Hepatocyte (in vitro differentiated cells): Measurements from ENCODE around the gene CTNND2. TPM values are rescaled to one million over a fixed set of nuclear protein-coding genes. Genes with fewer than 3 reads are reported as not detected.

Experiments used
- DNase-seq: peaks from one replicate; pipeline ENCODE4 v3.0.0-alpha.2; 2016; ENCODE audit warnings: low spot score
- H2AFZ ChIP-seq: fragments of 200-600 bp; sonication (generic); 2 replicates; pipeline ENCODE4 v1.6.0; 2016; ENCODE audit warnings: antibody characterized with exemption, mild to moderate bottlenecking
- H3K27ac ChIP-seq: fragments of 200-600 bp; sonication (generic); 2 replicates; pipeline ENCODE4 v1.5.1; 2016; ENCODE audit warnings: mild to moderate bottlenecking
- H3K27me3 ChIP-seq: fragments of 200-600 bp; sonication (generic); 2 replicates; pipeline ENCODE4 v1.6.1; 2016
- H3K36me3 ChIP-seq: fragments of 200-600 bp; sonication (generic); replicated peaks from 2 replicates; pipeline ENCODE4 v1.5.1; 2016; ENCODE audit warnings: low read depth; ENCODE audit not compliant: insufficient read depth
- H3K4me1 ChIP-seq: fragments of 200-600 bp; sonication (generic); 2 replicates; pipeline ENCODE4 v1.5.1; 2016; ENCODE audit warnings: mild to moderate bottlenecking, moderate library complexity; ENCODE audit not compliant: insufficient read depth
- H3K4me2 ChIP-seq: fragments of 200-600 bp; sonication (generic); 2 replicates; pipeline ENCODE4 v1.6.0; 2016
- H3K4me3 ChIP-seq: fragments of 200-600 bp; sonication (generic); 2 replicates; pipeline ENCODE4 v1.5.1; 2016; ENCODE audit warnings: mild to moderate bottlenecking
- H3K79me2 ChIP-seq: fragments of 200-600 bp; sonication (generic); 2 replicates; pipeline ENCODE4 v1.6.0; 2017; ENCODE audit warnings: mild to moderate bottlenecking
- H3K9me2 ChIP-seq: fragments of 200-600 bp; sonication (generic); replicated peaks from 2 replicates; pipeline ENCODE4 v1.6.0; 2017; ENCODE audit warnings: mild to moderate bottlenecking; ENCODE audit not compliant: insufficient read depth
- H3K9me3 ChIP-seq: fragments of 200-600 bp; sonication (generic); 2 replicates; pipeline ENCODE4 v1.5.1; 2016; ENCODE audit warnings: low read depth, mild to moderate bottlenecking
- H4K20me1 ChIP-seq: fragments of 200-600 bp; sonication (generic); 2 replicates; pipeline ENCODE4 v1.6.0; 2016; ENCODE audit warnings: mild to moderate bottlenecking; ENCODE audit not compliant: insufficient read depth, poor library complexity, severe bottlenecking
- CTCF ChIP-seq: fragments of 200-600 bp; sonication (generic); IDR thresholded peaks from 2 replicates; pipeline ENCODE4 v1.5.1; 2016; ENCODE audit warnings: antibody characterized with exemption, mild to moderate bottlenecking; ENCODE audit not compliant: poor library complexity
- EZH2 ChIP-seq: fragments of 200-600 bp; sonication (generic); IDR thresholded peaks from 2 replicates; pipeline ENCODE4 v1.6.1; 2016; ENCODE audit warnings: antibody characterized with exemption, mild to moderate bottlenecking, borderline replicate concordance
- EZH2phosphoT487 ChIP-seq: fragments of 200-600 bp; sonication (generic); IDR thresholded peaks from one replicate; pipeline ENCODE4 v1.6.1; 2018; ENCODE audit warnings: antibody characterized with exemption, mild to moderate bottlenecking, low read depth, moderate library complexity; ENCODE audit not compliant: unreplicated experiment, severe bottlenecking
- WGBS: methylation state at CpG from one replicate; pipeline ENCODE4 v1.1.6; 2016; ENCODE audit warnings: low lambda C conversion rate; ENCODE audit errors: missing lambda C conversion rate; 5-methylcytosine and 5-hydroxymethylcytosine counted together
- polyA plus RNA-seq: library from polyadenylated mRNA; unstranded; fragments of >200 nt; fragmentation: Nextera tagmentation; extraction: Ambion mirVana; gene quantifications from 2 replicates; pipeline ENCODE4 v1.2.1, GENCODE V29; 2016
- total RNA-seq: library from RNA; depleted of rRNA; stranded (reverse); fragments of >200 nt; gene quantifications from 2 replicates; pipeline ENCODE4 v1.2.3, GENCODE V29; 2014

Gene CTNND2
- total and polyA plus RNA-seq, 2 experiments from 2014 or later: 27.5 to 30.3 TPM

- H3K27me3 ChIP-seq: no peaks in the 10 kb centered on the region
- no peaks in the 10 kb centered on the region for H3K9me3 ChIP-seq
- TF ChIP-seq CTCF: no peak
- no peak for TF ChIP-seq EZH2
- no peak for TF ChIP-seq EZH2phosphoT487
- H3K79me2 ChIP-seq: no peaks in the 10 kb centered on the region
- DNase-seq: no peak
- H3K4me3 ChIP-seq: no peak overlapping the region
- no peaks in the 10 kb centered on the region for H3K4me1 ChIP-seq
- no peak overlapping the region for H3K27ac ChIP-seq
- H2AFZ ChIP-seq: no peak overlapping the region
- no peaks in the 10 kb centered on the region for H3K36me3 ChIP-seq
- H3K4me2 ChIP-seq: no peak overlapping the region
- H3K9me2 ChIP-seq: no peaks in the 10 kb centered on the region
- no peaks in the 10 kb centered on the region for H4K20me1 ChIP-seq
- 72% methylated on average over 7 of the region's 8 CpGs for WGBS
These were observed 916.8 kb downstream of the CTNND2 start for GRCh38 chr5:10987276-10987924.

- TF ChIP-seq EZH2phosphoT487: no peak
- no peak for TF ChIP-seq EZH2
- no peak for TF ChIP-seq CTCF
- H3K4me2 ChIP-seq: no peak overlapping the region
- DNase-seq: no peak
- 98% methylated on average over 2 of the region's 2 CpGs for WGBS
- H3K9me3 ChIP-seq: no peaks in the 10 kb centered on the region
- no peaks in the 10 kb centered on the region for H3K9me2 ChIP-seq
- H3K27ac ChIP-seq: no peak overlapping the region
- no peaks in the 10 kb centered on the region for H3K36me3 ChIP-seq
- no peaks in the 10 kb centered on the region for H3K79me2 ChIP-seq
- no peak overlapping the region for H3K4me3 ChIP-seq
- H3K27me3 ChIP-seq: no peaks in the 10 kb centered on the region
- no peaks in the 10 kb centered on the region for H3K4me1 ChIP-seq
- no peak overlapping the region for H2AFZ ChIP-seq
- no peaks in the 10 kb centered on the region for H4K20me1 ChIP-seq
These were observed 918.5 kb downstream of the CTNND2 start for GRCh38 chr5:10985721-10986110.

- no peaks in the 10 kb centered on the region for H3K79me2 ChIP-seq
- H3K4me3 ChIP-seq: no peak overlapping the region
- 86% methylated on average over 4 of the region's 4 CpGs for WGBS
- H3K9me2 ChIP-seq: no peaks in the 10 kb centered on the region
- H3K27ac ChIP-seq: no peak overlapping the region
- no peak for DNase-seq
- H2AFZ ChIP-seq: no peak overlapping the region
- H3K27me3 ChIP-seq: no peaks in the 10 kb centered on the region
- no peaks in the 10 kb centered on the region for H3K36me3 ChIP-seq
- no peak overlapping the region for H3K4me2 ChIP-seq
- no peaks in the 10 kb centered on the region for H3K9me3 ChIP-seq
- H3K4me1 ChIP-seq: no peaks in the 10 kb centered on the region
- no peak for TF ChIP-seq CTCF
- TF ChIP-seq EZH2: no peak
- TF ChIP-seq EZH2phosphoT487: no peak
- H4K20me1 ChIP-seq: no peaks in the 10 kb centered on the region
These were observed 919.0 kb downstream of the CTNND2 start for GRCh38 chr5:10985091-10985720.
